GM12878 (cell line): ENCODE results near the gene CYREN.

Source experiments
- ATF3 ChIP-seq: IDR thresholded peaks from 2 replicates; pipeline ENCODE4 v1.6.1; 2011; ENCODE audit warnings: low read depth, mild to moderate bottlenecking, low read length, moderate library complexity, borderline replicate concordance; ENCODE audit errors: extremely low read depth
- CTCF ChIP-seq, 3 experiments: IDR thresholded peaks in 2 of 3; conservative IDR thresholded peaks in 1 of 3; 2 replicates each; pipeline ENCODE4 v1.5.1; 2011; ENCODE audit warnings: low read depth in 3 of 3, low read length in 3 of 3, mild to moderate bottlenecking in 3 of 3, control low read depth in 2 of 3, moderate library complexity in 2 of 3, inconsistent platforms in 1 of 3, mixed read lengths in 1 of 3; ENCODE audit not compliant: control insufficient read depth in 2 of 3, insufficient read depth in 1 of 3; ENCODE audit errors: extremely low read depth in 1 of 3
- FOXK2 ChIP-seq: fragments of 450-650 bp; IDR thresholded peaks from 2 replicates; pipeline ENCODE4 v1.6.1; 2017; ENCODE audit warnings: mild to moderate bottlenecking, moderate library complexity
- SIN3A ChIP-seq: IDR thresholded peaks from 2 replicates; pipeline ENCODE4 v1.6.1; 2012; ENCODE audit warnings: low read depth, low read length, improper control_type of control experiment
- SREBF2 ChIP-seq: IDR thresholded peaks from 2 replicates; pipeline ENCODE4 v1.6.1; 2012; ENCODE audit warnings: mild to moderate bottlenecking, low read length
- TCF12 ChIP-seq: IDR thresholded peaks from 2 replicates; pipeline ENCODE4 v1.6.1; 2011; ENCODE audit warnings: low read depth, mild to moderate bottlenecking, low read length

- TF ChIP-seq FOXK2 (no peak), TCF12 (no peak), ATF3 (no peak), SIN3A (no peak), SREBF2 (no peak), CTCF (IDR thresholded peaks at IDR 0.05 in 2 of 3, conservative IDR thresholded peaks at IDR 0.05 in 1 of 3; ENCODE audit: control insufficient read depth in 2 of 3, extremely low read depth in 1 of 3, insufficient read depth in 1 of 3, low read depth in 3 of 3, low read length in 3 of 3) (no peak)
Measured at GRCh38 chr7:135205850-135206249, 35.3 kb upstream of the CYREN start.
